Lower lobe of right lung (tissue), 2 donors: ENCODE results near the gene TMEM239. TPM values are rescaled to one million over a fixed set of nuclear protein-coding genes. Genes with fewer than 3 reads are reported as not detected.

Experiments
- ATAC-seq, 2 donors: fragments of 200-7000 bp; cut with Tn5 transposase; one replicate each; pipeline ENCODE4 v1.9.1; 2020 to 2022; ENCODE audit warnings: mild to moderate bottlenecking in 2 of 2, moderate library complexity in 2 of 2
- DNase-seq: peaks from one replicate; pipeline ENCODE4 v3.0.0-alpha.2; 2020
- H3K27ac ChIP-seq: fragments of 200-600 bp; one replicate; pipeline ENCODE4 v1.8.0; 2022
- H3K27me3 ChIP-seq: fragments of 200-600 bp; one replicate; pipeline ENCODE4 v1.8.0; 2022; ENCODE audit warnings: low read depth
- H3K36me3 ChIP-seq: fragments of 200-600 bp; one replicate; pipeline ENCODE4 v1.8.0; 2022; ENCODE audit warnings: mild to moderate bottlenecking
- H3K4me1 ChIP-seq: fragments of 200-600 bp; one replicate; pipeline ENCODE4 v1.8.0; 2022
- H3K4me3 ChIP-seq: fragments of 200-600 bp; one replicate; pipeline ENCODE4 v1.8.0; 2022; ENCODE audit warnings: mild to moderate bottlenecking
- H3K9me3 ChIP-seq: fragments of 200-600 bp; one replicate; pipeline ENCODE4 v1.8.0; 2022
- CTCF ChIP-seq: fragments of 200-600 bp; IDR thresholded peaks from one replicate; pipeline ENCODE4 v1.8.0; 2022; ENCODE audit warnings: antibody characterized with exemption, mild to moderate bottlenecking
- intact Hi-C: fragments of 100-400 bp; cut with DNase I; formaldehyde crosslinking; loops from one replicate; pipeline ENCODE4 v1.11.0; 2022
- total RNA-seq: library from RNA; stranded (reverse); fragmentation: NEBNext Ultra II Directional; extraction: Animal tissue kit (Norgen Biotek cat#: 25700); gene quantifications from one replicate; pipeline ENCODE4 v1.2.1, GENCODE V29; 2021
- donor health status: DM: no; HTN: yes; CAD: no; lungs with severe emphysema.

Gene TMEM239
- total RNA-seq, 1 donor from 2014 or later, result not detected

- Histone ChIP-seq H3K27me3 (no peaks in the 10 kb centered on the region), H3K9me3 (no peaks in the 10 kb centered on the region), H3K27ac (no peak overlapping the region), H3K4me1 (no peaks in the 10 kb centered on the region), H3K4me3 (no peak overlapping the region), H3K36me3 (no peaks in the 10 kb centered on the region)
- ATAC-seq, result no peak
- no peak for TF ChIP-seq CTCF
- intact Hi-C loops, result no loop called here
- DNase-seq, result no peak
These were observed 41.0 kb upstream of the TMEM239 start for GRCh38 chr20:2775139-2775538.

GRCh38 chr20:2778602-2779321 is 37.4 kb upstream of the TMEM239 start:
- intact Hi-C loops, result no loop called here
- Histone ChIP-seq H3K36me3 (no peaks in the 10 kb centered on the region), H3K27me3 (peaks cover 6% of the 10 kb centered on the region), H3K4me1 (no peaks in the 10 kb centered on the region), H3K4me3 (no peak overlapping the region), H3K9me3 (no peaks in the 10 kb centered on the region), H3K27ac (no peak overlapping the region)
- TF ChIP-seq CTCF, result no peak
- DNase-seq (peak; percentile 20), ATAC-seq (no peak)

GRCh38 chr20:2780948-2781347 is 35.2 kb upstream of the TMEM239 start:
- DNase-seq (no peak), ATAC-seq (no peak)
- H3K4me3 ChIP-seq, result no peak overlapping the region
- H3K36me3 ChIP-seq, result no peaks in the 10 kb centered on the region
- intact Hi-C loops, result no loop called here
- no peak for TF ChIP-seq CTCF
- no peaks in the 10 kb centered on the region for H3K9me3 ChIP-seq
- H3K27ac ChIP-seq, result no peak overlapping the region
- H3K27me3 ChIP-seq, result peaks cover 6% of the 10 kb centered on the region
- no peaks in the 10 kb centered on the region for H3K4me1 ChIP-seq

GRCh38 chr20:2783908-2784566 is 32.1 kb upstream of the TMEM239 start:
- Histone ChIP-seq H3K27me3 (peaks cover 6% of the 10 kb centered on the region), H3K27ac (no peak overlapping the region), H3K36me3 (no peaks in the 10 kb centered on the region), H3K4me3 (no peak overlapping the region), H3K4me1 (no peaks in the 10 kb centered on the region), H3K9me3 (no peaks in the 10 kb centered on the region)
- intact Hi-C loops, result no loop called here
- ATAC-seq (no peak), DNase-seq (no peak)
- TF ChIP-seq CTCF, result no peak

- Histone ChIP-seq H3K4me1 (no peaks in the 10 kb centered on the region), H3K27me3 (peaks cover 12% of the 10 kb centered on the region), H3K9me3 (no peaks in the 10 kb centered on the region), H3K27ac (no peak overlapping the region), H3K36me3 (no peaks in the 10 kb centered on the region), H3K4me3 (no peak overlapping the region)
- DNase-seq (no peak), ATAC-seq (no peak)
- intact Hi-C loops, result no loop called here
- TF ChIP-seq CTCF, result no peak
These were observed 22.7 kb upstream of the TMEM239 start for GRCh38 chr20:2793471-2793870.
